ENCODE data around the gene NCKAP5.

The NCKAP5 gene

DNA sequence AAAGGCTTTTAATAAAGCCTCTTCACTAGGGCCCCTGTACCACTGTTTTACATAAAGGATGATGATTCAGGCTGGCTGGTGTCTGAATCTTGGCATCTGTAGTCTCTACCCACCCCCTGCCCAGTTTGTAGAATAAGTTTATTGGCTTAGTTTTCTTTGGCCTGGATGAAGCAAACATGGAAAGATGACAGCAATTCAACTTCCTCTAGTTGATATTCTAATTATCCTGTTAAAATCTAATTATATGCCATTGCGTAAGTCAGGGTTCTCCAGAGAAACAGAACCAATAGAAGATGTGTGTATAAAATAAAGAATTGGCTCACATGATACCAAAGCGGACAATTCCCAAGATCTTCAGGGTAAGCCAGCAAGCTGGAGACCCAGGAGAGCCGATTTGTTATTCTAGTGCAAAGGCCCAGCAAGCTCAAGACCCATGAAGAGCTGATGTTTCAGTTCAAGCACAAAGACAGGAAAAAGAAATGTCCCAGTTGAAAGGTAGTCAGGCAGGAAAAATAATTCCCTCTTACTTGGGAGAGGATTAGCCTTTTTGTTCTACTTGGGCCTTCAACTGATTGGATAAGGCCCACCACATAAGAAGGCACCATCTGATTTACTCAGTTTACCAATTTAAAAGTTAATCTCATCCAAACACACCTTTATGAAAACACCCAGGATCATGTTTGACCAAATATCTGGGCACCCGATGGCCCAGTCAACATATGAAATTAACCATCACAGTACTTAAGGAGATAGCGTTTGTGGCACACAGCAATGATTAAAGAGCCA is 815.6 kb downstream of the NCKAP5 start:
- DNase-seq (ENCODE audit: low spot score), result no peak

DNA sequence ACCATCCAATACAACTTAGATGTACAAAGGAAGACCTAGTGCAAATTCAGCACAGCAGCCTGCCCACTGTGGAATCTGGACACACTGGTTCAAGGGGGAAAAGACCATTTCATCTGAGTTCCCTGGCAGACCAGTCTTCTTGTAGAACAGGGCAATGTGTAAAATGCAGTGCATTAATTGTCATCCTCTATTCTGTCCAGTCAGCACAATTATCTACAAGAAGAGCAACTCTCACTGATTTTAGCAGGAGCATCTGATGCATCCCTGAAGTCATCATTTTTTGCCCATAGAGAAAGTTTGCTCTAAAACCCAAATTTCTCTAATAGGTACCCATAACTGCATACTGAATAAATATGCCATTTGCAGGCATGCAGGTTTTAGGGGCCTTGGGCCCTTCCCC is 816.4 kb downstream of the NCKAP5 start:
- DNase-seq (ENCODE audit: low spot score), result no peak

DNA sequence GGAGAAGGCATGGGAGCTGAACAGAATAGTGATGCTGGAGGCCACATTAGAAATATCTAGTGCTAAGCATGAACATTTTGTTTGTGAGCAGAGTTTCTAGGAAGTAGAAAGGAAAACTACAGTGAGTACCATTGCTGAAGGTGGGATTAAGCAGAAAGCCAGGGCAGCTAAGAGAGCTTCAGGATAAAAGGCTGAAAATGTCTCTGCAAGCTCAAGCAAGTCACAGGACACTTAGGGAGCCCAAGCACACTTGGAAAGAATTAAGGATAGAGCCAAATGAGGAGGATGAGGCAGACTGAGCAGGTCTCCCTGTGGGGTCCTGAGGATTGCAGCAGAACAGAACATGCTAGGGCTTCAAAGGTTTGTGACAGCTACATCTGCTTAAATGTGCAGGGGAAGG is 817.7 kb downstream of the NCKAP5 start:
- DNase-seq (ENCODE audit: low spot score), result no peak

DNA sequence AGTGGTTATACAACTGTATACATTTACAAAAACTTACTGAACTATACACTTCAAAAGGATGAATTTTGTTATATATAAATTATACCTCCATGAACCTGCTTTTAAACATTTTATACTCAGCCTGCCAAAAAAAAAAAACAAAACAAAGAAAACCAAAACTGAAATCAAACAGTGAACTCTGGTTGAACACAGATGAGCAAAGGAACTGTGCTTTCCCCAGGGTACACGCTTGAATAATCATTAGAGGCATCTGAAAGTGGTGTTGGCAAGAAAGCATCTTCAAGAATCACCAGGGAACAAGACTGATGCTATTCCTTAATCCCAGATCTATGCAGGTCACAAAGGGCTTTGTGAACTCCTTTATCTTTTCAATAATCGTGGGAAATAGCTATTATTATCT is 821.2 kb downstream of the NCKAP5 start:
- DNase-seq (ENCODE audit: low spot score), result no peak

DNA sequence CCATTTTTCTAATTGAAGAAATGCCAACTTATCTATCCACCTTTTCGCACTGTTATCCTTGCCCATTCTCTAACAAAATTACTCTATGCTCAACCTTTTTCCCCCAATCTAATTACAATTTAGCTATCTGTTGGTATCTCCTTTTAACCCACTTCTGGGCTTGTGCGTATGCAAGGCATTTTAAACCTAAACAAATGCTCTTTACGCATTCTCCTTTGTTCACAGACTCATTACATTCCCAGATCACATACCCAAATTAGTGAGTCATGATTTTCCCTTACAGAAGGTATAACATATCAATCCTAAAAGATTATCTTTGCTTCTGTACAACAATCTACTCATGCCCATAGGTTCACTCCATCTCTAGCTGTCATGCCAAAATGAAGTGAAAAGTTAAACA is 826.5 kb downstream of the NCKAP5 start:
- no peak for DNase-seq (ENCODE audit: low spot score)

DNA sequence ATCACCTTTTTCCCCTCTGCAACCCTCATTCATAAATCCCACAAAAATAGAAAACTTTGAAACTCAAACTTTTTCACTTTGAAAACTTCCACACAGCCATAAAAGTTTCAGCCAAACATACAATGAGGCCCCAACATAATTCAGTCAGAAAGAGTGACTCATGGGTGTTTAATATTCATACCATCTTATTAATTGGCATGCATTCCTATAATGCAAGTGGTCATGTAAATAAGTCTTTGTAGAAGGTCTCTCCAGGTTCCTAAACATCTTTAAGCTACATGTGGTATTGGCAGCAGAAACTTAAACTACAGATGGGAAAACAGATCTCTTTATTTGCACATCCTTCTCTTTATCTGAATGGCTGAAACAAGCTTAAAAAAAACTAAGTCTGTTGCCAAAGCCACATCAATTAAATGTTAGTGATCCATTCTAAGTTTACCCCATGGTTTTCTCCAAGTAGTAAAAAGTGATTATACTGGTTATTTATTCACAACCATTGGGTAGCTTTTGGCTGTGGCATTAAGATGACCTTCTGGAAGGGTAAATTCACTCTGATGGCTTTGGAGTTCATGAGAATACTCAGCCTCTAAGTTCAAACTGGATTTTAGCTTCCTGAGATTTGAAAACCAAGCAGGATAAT is 828.1 kb downstream of the NCKAP5 start:
- DNase-seq (ENCODE audit: low spot score), result no peak

DNA sequence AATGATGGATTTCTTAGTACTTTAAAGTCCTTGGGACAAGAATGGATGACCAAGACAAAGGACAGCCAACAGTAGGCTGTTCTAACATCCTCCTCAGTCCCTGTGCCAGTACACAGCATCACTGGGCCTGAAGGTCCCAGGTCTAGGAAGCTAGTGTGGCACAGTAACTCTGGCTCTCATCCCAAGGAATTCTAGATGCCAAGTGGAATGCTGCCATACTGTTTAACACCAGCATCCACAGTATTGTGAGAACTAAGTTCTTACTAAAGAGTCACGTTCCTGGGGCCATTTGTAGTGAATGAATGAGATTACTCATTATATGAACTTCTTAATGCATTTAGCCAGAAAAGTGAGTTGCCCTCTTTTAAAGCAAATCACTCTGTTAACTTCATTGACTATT is 830.0 kb downstream of the NCKAP5 start:
- no peak for DNase-seq (ENCODE audit: low spot score)

DNA sequence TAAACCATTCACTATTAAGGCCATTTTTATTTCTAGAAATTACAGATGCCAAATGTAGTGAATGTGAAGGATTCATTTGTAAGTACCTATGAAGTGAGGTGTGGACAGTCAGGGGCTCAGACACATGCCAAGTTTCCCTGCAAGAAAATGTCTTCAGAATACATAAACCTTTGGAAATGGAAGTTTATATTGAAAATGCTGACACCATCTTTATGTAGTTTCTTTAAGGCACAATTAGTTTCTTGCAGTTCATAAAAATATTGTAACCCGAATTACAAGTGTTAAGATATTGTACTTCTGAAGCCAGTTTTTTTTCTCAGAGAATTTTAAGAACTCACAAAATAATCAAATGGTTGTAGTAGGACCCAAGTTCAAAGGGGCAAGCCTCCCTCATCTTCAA is 832.2 kb downstream of the NCKAP5 start:
- DNase-seq (ENCODE audit: low spot score), result no peak

DNA sequence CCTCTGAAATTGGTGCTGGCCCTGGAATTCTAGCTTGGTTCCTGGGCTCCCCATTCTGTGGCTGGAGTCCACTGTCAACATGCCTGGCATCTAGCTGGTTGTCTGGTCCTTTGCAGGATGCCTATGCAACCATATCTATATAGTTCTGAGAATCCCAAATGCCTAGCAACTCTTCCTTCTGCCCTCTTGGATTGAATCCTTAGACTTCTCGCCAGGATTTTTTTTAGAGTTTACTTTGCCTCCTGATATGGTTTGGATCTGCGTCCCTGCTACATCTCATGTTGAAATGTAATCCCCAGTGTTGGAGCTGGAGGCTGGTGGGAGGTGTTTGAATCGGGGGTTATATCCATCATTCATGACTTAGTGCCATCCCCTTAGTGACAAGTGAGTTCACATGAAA is 833.3 kb downstream of the NCKAP5 start:
- DNase-seq (ENCODE audit: low spot score), result no peak

DNA sequence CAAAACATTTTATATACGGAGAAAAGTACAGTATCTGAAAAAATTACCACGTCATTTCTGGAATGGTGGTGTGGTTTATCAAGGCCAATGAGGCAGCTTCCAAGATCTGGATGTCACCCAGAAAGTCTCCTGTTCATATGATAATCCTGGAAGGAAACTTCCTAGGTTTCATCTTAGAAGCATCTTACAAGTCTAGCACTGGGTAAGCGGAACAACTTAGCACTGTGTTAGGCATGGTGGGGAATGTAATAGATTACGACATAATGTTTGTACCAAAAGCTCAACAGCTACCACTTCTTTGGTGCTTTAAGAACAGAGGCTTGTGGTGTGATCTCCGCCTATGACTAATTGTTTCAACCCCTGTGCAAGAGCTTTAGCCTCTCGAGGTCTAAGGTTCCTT is 835.2 kb downstream of the NCKAP5 start:
- DNase-seq (ENCODE audit: low spot score), result no peak

DNA sequence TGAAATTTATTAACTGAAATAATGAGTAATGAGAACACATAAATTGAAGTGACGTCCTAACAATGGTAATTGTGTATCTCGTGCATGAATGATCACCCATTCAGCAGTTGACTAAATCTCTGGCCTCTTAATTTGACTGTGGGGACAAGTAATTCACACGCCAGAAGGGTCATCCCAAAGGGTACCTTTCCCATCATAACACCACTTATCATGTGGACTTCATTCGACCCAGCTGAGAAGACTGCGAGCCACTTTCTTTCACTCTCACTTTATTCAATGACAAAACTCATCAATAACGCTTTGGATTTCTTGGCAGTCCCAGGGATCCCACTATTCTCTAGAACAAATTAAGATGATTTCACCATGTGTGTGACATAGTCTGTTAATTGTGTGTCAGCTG is 835.6 kb downstream of the NCKAP5 start:
- DNase-seq (ENCODE audit: low spot score), result no peak

DNA sequence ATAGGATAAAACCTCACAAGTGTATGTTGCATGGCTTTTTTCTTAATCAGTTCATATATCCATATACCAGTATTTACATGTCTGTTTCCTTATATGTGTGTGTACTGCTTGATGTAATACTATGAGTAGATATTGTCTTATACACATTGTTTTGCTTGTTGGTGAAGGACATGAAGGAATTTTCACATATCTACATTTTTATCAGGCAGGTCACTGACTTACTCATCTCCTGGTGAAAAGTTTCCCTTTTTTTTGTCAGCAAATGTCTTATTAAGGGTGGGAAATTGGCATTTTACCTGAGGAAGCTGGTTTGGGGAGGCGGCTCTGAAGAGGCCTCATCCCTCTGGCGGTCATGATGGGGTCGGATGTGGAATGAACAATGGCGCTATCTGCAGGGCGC is 836.8 kb downstream of the NCKAP5 start:
- no peak for DNase-seq (ENCODE audit: low spot score)

DNA sequence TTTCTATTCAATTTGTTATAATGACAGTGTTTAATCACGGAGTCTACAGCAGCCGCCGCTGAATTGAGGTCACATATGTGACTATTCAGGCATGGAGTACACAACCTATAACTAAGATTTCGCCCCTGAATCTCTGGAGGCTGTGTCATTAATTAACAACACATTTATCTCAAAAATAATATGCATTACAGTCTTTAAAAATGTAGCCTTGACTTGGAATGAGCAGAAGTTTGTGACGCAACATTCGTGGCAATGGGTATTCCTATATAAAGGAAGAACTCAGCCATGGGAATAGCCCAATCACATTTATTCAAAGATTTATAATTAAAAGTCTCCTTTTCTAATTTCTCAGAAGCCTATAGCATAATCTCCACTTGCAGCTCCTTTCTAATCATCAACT is 837.7 kb downstream of the NCKAP5 start:
- no peak for DNase-seq (ENCODE audit: low spot score)

DNA sequence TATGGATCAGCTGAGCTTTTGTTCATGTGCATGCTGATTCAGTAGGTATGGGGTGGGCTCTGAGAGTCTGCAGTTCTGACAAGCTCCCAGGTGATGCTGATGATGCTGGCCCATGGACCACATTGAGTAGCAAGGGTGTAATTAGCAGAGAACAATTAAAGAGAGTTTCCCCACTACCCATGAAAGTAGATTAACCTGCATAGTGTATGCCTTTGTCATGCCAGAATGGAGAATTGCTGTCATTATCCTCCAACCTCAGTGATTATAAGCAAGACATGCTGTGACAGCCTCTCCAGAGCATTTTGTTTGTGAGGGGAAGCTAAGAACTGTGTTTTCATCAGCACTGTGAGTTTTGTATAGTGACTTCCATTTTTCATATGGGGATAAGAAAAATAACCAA is 838.7 kb downstream of the NCKAP5 start:
- no peak for DNase-seq (ENCODE audit: low spot score)

DNA sequence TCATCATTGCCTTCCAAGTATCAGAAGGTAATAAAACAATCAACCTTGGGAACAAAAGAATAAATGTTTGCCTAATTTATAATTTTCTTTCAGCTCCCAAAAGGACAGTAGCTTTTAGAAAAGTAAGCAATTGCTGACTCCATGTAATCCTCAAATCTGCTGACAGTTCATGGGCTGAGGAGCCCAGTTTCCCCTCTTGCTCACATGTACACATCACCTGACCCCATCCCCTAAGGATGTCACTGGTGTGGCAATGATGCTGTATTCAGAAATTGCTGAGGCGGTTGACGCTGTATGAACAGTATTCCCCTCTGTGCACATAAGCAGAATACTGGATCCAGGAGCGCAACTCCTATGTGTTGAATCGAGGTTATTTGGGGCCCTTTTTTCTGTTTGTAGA is 842.1 kb downstream of the NCKAP5 start:
- DNase-seq (ENCODE audit: low spot score), result no peak

DNA sequence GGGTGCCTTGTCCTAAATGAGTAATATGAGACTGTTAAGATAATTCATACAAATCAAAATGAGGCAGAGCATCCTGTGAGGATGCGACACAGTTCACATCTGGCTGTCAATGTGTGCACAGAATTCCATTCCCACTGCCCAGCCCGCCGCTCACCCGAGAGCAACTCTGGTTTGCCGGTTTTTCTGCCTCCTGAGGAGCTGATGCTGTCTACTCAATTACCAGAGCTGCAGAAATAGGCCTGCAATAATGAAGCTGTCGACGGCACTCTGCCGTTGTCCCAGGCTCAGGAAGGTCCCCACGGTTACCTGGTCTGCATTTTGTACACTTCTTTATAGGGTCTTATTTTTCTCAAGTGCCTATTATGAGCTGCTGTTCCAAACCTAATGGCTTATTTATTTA is 842.5 kb downstream of the NCKAP5 start:
- DNase-seq (ENCODE audit: low spot score), result no peak

DNA sequence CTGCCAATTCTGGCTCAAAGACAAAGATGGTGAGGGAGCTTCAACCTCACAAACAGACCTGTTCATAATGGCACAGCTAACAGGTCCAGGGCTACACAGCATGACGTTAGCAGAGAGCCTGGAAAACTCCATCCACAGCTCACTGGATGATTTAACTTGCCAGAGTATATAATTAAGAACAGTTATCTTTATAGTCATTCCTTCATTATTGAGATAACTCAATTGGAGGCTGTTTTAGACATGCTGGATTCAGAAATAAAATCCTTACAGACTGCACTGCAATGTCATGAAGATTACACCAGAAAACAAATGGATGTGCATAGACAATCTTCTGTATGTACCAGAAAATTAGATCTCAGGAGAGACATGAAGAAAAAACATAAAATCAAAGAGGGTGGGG is 843.1 kb downstream of the NCKAP5 start:
- DNase-seq (ENCODE audit: low spot score), result no peak

DNA sequence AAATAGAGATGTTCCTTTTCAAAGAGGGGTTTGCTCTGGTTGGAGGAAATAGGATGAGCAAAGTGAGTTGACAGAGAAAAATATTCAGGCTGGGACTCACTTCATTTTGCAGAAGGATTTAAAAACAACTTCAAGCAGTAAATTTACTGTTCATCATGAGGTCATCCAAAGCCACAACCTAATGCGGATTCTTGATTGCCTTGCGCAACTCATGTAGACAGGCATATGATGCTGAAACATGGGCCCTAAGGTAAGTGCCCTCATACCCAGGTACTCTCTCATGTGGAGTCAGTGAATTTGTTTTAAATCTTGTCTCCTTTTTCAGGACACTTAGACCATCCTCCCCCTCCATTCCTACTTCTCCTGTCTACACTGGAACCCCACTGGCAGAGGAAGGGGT is 846.3 kb downstream of the NCKAP5 start:
- DNase-seq (ENCODE audit: low spot score), result no peak

DNA sequence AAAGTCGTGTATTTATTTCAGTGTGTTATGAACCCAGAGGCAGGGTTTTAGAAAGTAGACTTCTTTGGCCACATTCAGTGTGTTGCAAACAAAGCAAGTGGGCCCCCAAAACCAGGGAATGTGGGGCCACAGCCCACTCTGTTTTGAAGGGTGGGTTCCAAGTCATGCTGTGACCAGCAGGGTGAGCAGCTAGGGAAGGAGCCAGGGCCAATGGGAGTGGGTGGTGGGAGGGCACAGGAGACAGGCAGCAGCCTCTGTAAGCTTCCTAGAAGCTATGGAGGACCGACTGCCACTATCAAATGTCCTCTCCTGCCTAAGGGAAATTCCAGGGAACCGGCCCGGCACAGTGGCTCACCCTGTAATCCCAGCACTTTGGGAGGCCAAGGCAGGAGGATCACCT is 847.9 kb downstream of the NCKAP5 start:
- no peak for DNase-seq (ENCODE audit: low spot score)

DNA sequence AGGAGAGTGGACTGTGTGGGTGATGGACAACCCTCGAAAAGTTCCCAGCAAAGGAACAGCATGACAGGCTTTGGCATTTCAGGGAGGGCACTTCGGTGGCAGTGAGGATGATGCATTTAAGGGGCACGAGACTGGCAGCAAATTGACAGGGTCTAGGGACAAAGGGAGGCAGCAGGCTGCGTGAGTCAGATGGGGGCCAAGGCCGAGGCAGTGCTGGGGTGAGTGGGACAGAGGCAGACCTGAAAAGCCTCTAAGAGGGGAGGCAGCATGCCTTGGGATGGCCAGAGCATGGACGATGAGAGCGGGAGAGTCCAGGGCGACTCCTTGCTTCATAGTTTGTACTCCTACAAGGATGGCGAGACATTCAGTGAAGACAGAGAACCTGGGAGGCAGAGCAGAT is 848.8 kb downstream of the NCKAP5 start:
- DNase-seq (ENCODE audit: low spot score), result no peak

DNA sequence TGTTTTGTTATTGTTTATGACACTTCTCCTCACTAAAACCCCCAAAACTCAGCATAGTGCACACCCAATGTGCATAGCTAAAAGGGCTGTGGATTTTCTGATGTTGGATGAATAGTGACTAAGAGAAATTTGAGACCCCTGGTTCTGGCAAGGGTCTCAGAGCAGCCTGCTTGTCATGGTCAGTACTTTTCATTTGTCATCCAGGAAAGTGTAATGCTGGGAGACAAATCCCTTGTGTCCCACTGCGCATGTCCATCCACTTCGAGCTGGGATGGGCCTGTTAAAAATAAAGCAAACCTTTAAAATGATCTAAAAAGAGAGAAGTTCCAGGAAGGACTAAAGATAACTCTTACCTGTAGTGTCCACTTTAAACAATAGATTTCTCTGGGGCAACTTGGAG is 851.3 kb downstream of the NCKAP5 start:
- no peak for DNase-seq (ENCODE audit: low spot score)

DNA sequence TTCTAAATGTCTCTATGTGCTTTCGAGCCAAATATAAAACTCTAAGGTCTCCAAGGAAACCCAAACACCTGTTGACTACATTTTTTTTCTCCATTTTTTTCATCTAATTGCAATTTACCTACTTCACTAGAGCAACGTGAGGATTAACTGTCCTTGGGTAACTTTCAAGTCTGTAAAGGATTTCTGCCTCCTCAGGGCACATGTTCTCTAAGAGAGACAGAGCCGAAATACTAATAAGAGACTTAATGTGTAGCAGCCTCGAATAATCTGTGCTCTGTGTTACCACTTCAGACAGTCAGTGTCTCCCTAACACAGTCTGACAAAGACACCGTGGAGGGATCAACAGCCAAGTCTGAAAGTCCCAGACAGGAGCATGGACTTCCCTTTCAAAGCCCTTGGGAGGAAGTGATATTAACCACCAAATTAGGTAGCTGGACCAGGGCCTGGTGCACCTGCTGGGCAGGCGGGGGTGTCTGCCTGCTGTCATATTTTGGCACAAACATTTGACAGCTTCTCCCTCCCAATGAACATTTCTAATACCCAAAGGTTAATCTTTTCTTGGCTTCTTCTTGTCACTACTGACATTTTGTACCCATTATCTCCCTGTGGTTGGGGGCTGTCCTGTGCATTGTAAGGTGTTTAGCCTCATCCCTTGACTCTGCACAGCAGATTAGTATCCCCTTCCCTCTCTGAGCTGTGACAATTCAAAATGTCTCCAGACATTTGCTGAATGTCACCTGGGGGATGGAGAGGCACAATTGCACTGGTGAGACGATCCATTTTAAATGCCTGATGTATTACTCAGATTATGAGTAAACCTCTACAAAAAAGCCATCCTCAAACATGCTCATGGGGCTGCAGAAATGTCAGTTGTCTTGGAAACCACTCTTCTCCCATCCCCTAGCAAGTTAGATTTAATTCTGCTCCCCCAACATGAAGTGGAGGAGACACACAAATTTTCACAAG is 852.6 kb downstream of the NCKAP5 start:
- no peak for DNase-seq (ENCODE audit: low spot score)

DNA sequence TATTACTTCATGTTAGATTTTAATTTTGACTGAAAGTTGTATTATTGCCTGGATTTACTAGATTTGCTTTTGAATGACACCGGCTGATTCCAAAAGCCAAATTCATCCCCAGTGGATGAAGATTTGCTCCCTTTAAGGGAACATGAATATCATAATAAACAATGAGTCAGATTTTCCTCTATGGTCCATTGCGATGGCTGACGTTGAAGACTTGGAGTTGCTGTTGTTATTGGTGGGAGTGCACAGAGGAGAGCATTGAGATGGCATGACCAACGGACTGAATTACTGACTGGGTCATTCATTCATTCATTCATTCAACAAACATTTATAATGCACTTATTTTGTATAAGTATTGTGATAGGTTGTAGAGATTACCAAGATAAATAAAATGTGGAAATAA is 864.9 kb downstream of the NCKAP5 start:
- DNase-seq (ENCODE audit: low spot score), result no peak
